ENCODE results near the gene ABCG1.

Gene ABCG1

GRCh38 chr21:42308914-42309752 is 90.2 kb downstream of the ABCG1 start:
- no peak for DNase-seq

GRCh38 chr21:42309753-42310213 is 90.8 kb downstream of the ABCG1 start:
- DNase-seq, result peak; percentile 49

GRCh38 chr21:42310411-42311001 is 91.6 kb downstream of the ABCG1 start:
- no peak for DNase-seq

- no peak for DNase-seq
These were observed 92.2 kb downstream of the ABCG1 start for GRCh38 chr21:42311160-42311559.

GRCh38 chr21:42311816-42312625 is 93.1 kb downstream of the ABCG1 start:
- no peak for DNase-seq

GRCh38 chr21:42312626-42313104 is 93.7 kb downstream of the ABCG1 start:
- DNase-seq, result no peak

- no peak for DNase-seq
These were observed 94.6 kb downstream of the ABCG1 start for GRCh38 chr21:42313501-42313969.

GRCh38 chr21:42314616-42315295 is 95.8 kb downstream of the ABCG1 start:
- no peak for DNase-seq

GRCh38 chr21:42315296-42315891 is 96.5 kb downstream of the ABCG1 start, which contains the start of gene TFF3:
Gene TFF3, minus strand, starts transcription at chr21:42315409. Its CDS starts 35 bp downstream, at chr21:42315374.
- no peak for DNase-seq

- no peak for DNase-seq
These were observed 98.0 kb downstream of the ABCG1 start for GRCh38 chr21:42316891-42317290.

GRCh38 chr21:42317341-42317741 is 98.4 kb downstream of the ABCG1 start:
- DNase-seq, result no peak

- no peak for DNase-seq
These were observed 99.1 kb downstream of the ABCG1 start for GRCh38 chr21:42317826-42318746.

GRCh38 chr21:42319376-42319775 is 100.4 kb downstream of the ABCG1 start:
- DNase-seq, result peak; percentile 43

GRCh38 chr21:42319851-42320572 is 101.1 kb downstream of the ABCG1 start:
- no peak for DNase-seq

- no peak for DNase-seq
These were observed 101.9 kb downstream of the ABCG1 start for GRCh38 chr21:42320791-42321190.

- DNase-seq, result no peak
These were observed 102.3 kb downstream of the ABCG1 start for GRCh38 chr21:42321231-42321630.

- no peak for DNase-seq
These were observed 102.9 kb downstream of the ABCG1 start for GRCh38 chr21:42321845-42322244.

GRCh38 chr21:42324896-42325295 is 106.0 kb downstream of the ABCG1 start:
- DNase-seq, result no peak

- no peak for DNase-seq
These were observed 111.7 kb downstream of the ABCG1 start for GRCh38 chr21:42330380-42331371.

Data from KG1 (cell line).